HG03460 (cell line): ENCODE results near the gene SENP7.
"Not testable (repeated sequence)": the region's sequence is repeated elsewhere in the genome, so short reads cannot be mapped to it uniquely, and the experiment has no call there.

Source experiments
- ATAC-seq: cut with Tn5 transposase; IDR thresholded peaks from one replicate; pipeline ENCODE4 v1.9.1; 2021; ENCODE audit not compliant: unreplicated experiment

Gene SENP7

GRCh38 chr3:101512646-101513418 lies at the start of gene SENP7:
TSS of gene SENP7 (minus strand) at chr3:101513212. CDS start at chr3:101513130, 82 bp downstream.
- ATAC-seq: peak; percentile 62

DNA sequence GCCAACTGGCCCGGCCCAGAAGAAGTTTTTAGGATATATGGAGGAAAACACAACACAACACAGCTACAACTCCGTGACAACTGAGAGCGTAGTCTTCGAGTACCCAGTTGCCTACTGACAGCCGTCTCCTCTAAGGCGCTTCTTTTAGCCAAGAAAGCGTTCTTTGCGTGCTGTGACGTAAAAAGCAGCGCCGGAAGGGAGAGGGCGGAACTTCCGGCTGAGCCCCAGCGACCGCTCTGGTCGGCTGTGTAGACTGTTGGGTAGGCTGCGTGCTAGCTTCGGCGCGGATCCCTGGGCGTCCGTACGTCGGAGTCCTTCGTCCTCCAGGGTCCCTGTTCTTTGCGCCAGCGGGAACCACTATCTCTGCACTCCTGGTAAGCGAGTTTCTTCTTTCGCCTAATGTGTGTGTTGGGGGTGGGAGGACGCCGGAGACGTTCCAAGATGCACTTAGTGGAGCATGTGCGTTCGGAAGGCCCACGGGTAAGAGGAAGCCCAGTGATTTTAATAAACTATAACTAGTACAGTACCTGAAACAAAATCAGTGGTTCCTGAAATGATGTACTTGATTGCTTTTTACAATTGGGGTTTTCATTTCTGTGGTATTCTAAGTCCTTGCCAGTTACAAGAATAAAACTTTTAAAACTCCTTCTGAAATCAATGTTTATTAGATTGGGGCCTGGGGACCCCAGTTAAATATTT lies 48.8 kb upstream of the SENP7 start, which contains the start of gene TRMT10C:
TRMT10C (plus strand) TSS at position 239 of the 699 bp plus-strand sequence. CDS start 2,914 bp downstream, outside the sequence.
- peak; percentile 99 for ATAC-seq

GRCh38 chr3:101556064-101556463 lies 43.1 kb upstream of the SENP7 start:
- no peak for ATAC-seq

- not testable (repeated sequence) for ATAC-seq
These were observed 40.4 kb upstream of the SENP7 start for GRCh38 chr3:101553381-101553780.

DNA sequence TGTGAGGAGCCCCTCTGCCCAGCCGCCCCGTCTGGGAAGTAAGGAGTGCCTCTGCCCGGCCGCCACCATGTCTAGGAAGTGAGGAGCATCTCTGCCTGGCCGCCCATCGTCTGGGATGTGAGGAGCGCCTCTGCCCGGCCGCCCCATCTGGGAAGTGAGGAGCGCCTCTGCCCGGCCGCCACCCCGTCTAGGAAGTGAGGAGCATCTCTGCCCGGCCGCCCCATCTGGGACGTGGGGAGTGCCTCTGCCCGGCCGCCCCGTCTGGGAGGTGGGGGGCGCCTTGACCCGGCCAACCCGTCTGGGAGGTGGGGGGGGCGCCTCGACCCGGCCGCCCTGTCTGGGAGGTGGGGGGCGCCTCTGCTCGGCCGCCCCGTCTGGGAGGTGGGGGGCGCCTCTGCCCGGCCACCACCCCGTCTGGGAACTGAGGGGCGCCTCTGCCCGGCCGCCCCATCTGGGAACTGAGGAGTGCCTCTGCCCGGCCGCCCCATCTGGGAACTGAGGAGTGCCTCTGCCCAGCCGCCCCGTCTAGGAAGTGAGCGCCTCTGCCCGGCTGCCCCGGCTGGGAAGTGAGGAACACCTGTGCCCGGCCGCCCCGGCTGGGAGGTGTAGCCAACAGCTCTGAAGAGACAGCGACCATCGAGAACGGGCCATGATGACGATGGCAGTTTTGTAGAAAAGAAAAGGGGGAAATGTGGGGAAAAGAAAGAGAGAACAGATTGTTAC lies 38.5 kb upstream of the SENP7 start:
- ATAC-seq: not testable (repeated sequence)

- no peak for ATAC-seq
These were observed 36.5 kb upstream of the SENP7 start for GRCh38 chr3:101549473-101549872.

- ATAC-seq: no peak
These were observed 35.6 kb upstream of the SENP7 start for GRCh38 chr3:101548527-101549105.

DNA sequence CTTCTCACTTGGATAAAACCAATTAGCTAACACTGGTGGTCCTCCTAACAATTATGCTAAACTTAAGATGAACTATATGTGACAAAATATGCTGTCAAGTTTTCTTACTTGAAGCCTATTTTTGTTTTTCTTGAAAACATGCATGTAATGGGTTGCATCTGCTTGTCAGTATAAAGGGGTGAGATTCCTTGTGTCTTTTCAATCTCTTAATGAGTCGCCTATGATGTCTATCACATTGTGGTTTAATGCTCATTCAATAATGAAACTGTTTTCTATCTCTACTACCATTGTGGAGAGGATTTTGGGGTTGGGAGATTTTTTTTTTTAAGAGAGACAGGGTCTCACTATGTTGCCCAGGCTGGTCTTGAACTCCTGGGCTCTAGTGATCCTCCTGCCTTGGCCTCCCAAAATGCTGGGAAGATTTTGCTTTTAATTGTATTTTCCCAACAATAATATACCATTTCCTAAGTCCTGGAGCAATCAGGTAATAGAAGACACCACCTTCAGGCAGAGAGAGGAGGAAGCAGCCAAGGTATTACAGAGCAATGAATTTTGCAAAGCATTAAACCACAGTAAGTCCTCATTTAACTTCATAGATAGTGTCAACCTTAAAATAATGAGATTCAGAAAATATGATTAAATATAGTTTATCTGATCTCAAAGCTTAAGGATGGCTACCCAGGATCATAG lies 31.3 kb upstream of the SENP7 start:
- no peak for ATAC-seq

DNA sequence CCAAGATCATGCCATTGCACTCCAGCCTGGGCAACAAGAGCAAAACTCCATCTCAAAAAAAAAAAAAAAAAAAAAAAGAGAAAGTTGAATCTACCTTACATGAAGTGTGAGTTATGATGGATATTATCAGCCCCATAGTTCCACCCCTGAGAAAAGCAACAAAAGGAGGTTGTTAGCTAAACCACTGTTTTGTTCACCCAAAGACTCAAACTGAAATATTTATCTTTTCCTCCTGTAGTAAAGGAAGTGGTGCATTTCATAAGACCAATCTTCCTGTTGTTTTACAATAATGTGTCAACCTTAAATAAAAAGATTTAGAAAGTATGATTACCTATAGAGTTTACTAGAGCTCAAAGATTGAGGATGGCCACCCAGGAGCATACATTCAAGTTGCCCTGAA lies 29.9 kb upstream of the SENP7 start:
- no peak for ATAC-seq

- not testable (repeated sequence) for ATAC-seq
These were observed 23.9 kb upstream of the SENP7 start for GRCh38 chr3:101536955-101537354.

- no peak for ATAC-seq
These were observed 23.3 kb upstream of the SENP7 start for GRCh38 chr3:101536266-101536665.

- no peak for ATAC-seq
These were observed 22.2 kb upstream of the SENP7 start for GRCh38 chr3:101535221-101535620.

GRCh38 chr3:101533603-101533968 lies 20.6 kb upstream of the SENP7 start:
- no peak for ATAC-seq

DNA sequence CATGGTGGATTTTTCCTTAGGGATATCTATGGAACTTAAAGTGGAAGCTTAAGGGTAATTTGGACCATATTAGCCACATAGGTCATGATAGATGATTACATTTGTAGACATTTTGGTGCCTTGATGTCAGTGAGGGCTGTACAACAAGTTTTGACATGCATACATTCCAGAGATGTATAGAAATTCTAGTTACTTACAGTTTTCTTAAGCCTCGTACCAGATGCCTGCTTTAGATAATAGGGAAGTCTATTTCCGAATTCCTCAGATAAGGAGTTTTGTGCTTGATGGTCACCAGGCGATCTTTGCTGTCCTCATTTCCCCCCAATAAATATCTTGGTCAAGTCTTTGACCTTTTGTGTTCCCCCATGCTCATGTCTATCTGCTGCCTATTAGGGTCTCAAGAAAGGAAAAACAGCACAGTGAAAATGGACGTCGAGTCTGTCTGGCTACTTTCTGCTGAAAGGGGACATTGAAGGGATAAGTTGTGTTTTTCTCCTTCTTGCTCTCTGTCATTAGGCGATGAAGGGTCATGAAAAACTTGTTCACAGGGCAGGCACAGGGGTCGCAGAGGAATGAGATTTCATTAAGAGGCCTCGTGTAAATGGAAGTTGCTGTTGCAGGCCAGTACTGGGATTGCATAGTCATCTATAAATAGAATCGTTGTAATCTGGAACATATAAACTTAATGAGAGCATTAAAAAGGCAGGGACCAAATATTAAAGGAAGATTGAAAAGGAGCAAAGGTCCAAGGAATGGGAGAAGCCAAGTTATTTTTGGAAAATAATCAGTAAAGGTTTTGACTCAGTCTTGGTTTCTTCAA lies 20.0 kb upstream of the SENP7 start:
- ATAC-seq: no peak

GRCh38 chr3:101531473-101532086 lies 18.6 kb upstream of the SENP7 start:
- no peak for ATAC-seq

DNA sequence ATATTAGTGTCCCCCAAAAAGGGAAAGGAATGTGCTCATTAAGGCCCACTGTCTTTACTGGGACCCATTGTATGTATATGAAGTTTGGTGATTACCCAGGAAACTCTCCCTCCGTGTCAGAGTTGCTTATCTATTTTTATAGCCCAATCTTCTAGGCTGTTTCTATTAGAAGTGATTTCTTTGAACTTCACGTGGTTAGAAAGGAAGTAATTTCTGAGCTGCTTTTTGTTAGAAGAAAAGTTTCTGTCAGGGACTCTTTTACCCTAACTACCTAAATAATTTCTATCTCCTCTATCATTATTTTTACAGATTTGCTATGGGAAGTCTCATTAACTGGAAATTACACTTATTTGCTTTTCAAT lies 17.7 kb upstream of the SENP7 start:
- no peak for ATAC-seq

GRCh38 chr3:101529816-101530685 lies 17.0 kb upstream of the SENP7 start:
- ATAC-seq: no peak

DNA sequence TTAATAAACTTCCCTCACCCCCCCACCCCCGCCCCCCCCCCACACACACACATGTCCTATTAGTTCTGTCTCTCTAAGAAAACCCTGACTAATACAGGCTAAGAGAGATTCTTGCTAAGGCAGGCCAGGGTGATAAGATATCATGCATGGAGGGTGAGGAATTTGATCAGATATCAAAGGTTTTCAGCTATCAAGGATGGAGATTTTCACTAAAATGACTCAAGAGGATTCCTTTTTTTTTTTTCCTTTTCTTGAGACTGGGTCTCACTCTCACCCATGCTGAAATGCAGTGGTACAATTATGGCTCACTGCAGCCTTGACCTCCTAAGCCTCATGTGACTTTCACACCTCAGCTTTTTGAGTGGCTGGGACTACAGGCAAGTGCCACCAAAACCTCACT lies 14.9 kb upstream of the SENP7 start:
- ATAC-seq: no peak

- ATAC-seq: no peak
These were observed 14.4 kb upstream of the SENP7 start for GRCh38 chr3:101527441-101527840.
